HepG2 (cell line): ENCODE results near the gene EPN2. TPM values are rescaled to one million over a fixed set of nuclear protein-coding genes. Genes with fewer than 3 reads are reported as not detected.
A peak's percentile ranks its signal among the peaks of the same experiment; 100 is the strongest.

Source experiments
- ATAC-seq: fragments of 200-7000 bp; cut with Tn5 transposase; 3 replicates; pipeline ENCODE4 v1.9.1; 2020; ENCODE audit warnings: mild to moderate bottlenecking, moderate library complexity
- BruUV-seq: library from RNA; stranded (reverse); fragments of 400-500 nt; replicated peaks from 2 replicates; lab custom pipeline; 2021; lab: Mats Ljungman, UMichigan
- CTCF ChIA-PET: fragments of 300-600 bp; formaldehyde crosslinking; extraction: SDS; loops from one replicate; lab custom pipeline; 2021; ENCODE audit warnings: low total read pairs, inconsistent platforms, low intra/inter-chr PET ratio; lab: Yijun Ruan, JAX
- POLR2A ChIA-PET: fragments of 350-600 bp; sonication (Branson Sonifier 250); formaldehyde crosslinking; loops from one replicate; lab custom pipeline; 2020; ENCODE audit warnings: antibody characterized with exemption, inconsistent platforms; lab: Yijun Ruan, JAX
- DNase-seq: peaks from one replicate; pipeline ENCODE4 v3.0.0-alpha.2; 2015; ENCODE audit warnings: low spot score
- FAIRE-seq: peaks from 3 replicates; lab custom pipeline; 2011; peaks lifted over from hg19 to GRCh38; lab: Jason Lieb, UNC
- H2AFZ ChIP-seq: one replicate; pipeline ENCODE4 v1.6.1; 2011; ENCODE audit warnings: low read length, inconsistent platforms
- H3K27ac ChIP-seq: fragments of 300-600 bp; 3 replicates; pipeline ENCODE4 v1.8.0; 2011; ENCODE audit warnings: mixed run types, mild to moderate bottlenecking, mixed read lengths, low read length, inconsistent platforms; ENCODE audit not compliant: insufficient read depth; ENCODE audit errors: extremely low read length
- H3K27me3 ChIP-seq, 2 experiments: fragments of 200-600 bp in 1 of 2; 2 replicates in 1 of 2; 3 replicates in 1 of 2; pipeline versions ENCODE4 v1.6.0 to v1.8.0; 2011; ENCODE audit warnings: low read length in 2 of 2, mild to moderate bottlenecking in 2 of 2, moderate library complexity in 2 of 2, inconsistent platforms in 1 of 2; ENCODE audit not compliant: insufficient read depth in 2 of 2, control insufficient read depth in 1 of 2
- H3K36me3 ChIP-seq, 2 experiments: fragments of 200-600 bp in 1 of 2; replicated peaks in 1 of 2; 2 replicates in 1 of 2; 3 replicates in 1 of 2; pipeline versions ENCODE4 v1.5.1 to v1.8.0; 2011; ENCODE audit warnings: low read length in 2 of 2, inconsistent platforms in 1 of 2; ENCODE audit not compliant: insufficient read depth in 2 of 2, control insufficient read depth in 1 of 2
- H3K4me1 ChIP-seq: 2 replicates; pipeline ENCODE4 v1.5.1; 2012; ENCODE audit warnings: low read length, inconsistent platforms; ENCODE audit not compliant: insufficient read depth
- H3K4me2 ChIP-seq: 2 replicates; pipeline ENCODE4 v1.6.0; 2011; ENCODE audit warnings: low read depth, low read length, inconsistent platforms
- H3K4me3 ChIP-seq, 3 experiments: fragments of 200-600 bp in 1 of 3; sonication (generic), shearing (Covaris generic) in 1 of 3; replicated peaks in 1 of 3; 2 replicates each; pipeline ENCODE4 v1.5.1; 2011 to 2016; ENCODE audit warnings: low read length in 3 of 3, inconsistent platforms in 2 of 3, low read depth in 2 of 3, mild to moderate bottlenecking in 2 of 3, control low read depth in 1 of 3, mixed read lengths in 1 of 3; ENCODE audit not compliant: insufficient read depth in 1 of 3
- H3K79me2 ChIP-seq: one replicate; pipeline ENCODE4 v1.6.1; 2011; ENCODE audit warnings: low read length, inconsistent platforms; ENCODE audit not compliant: insufficient read depth
- H3K9ac ChIP-seq: 2 replicates; pipeline ENCODE4 v1.6.0; 2011; ENCODE audit warnings: mild to moderate bottlenecking, low read depth, low read length, inconsistent platforms; ENCODE audit not compliant: insufficient read depth
- H3K9me3 ChIP-seq: 2 replicates; pipeline ENCODE4 v1.5.1; 2012; ENCODE audit warnings: mild to moderate bottlenecking, low read length
- H4K20me1 ChIP-seq: 2 replicates; pipeline ENCODE4 v1.6.0; 2011; ENCODE audit warnings: inconsistent platforms, mild to moderate bottlenecking, low read length, moderate library complexity; ENCODE audit not compliant: insufficient read depth
- ARID5B ChIP-seq: IDR thresholded peaks from 2 replicates; pipeline ENCODE4 v1.4.0; 2020; ENCODE audit warnings: mild to moderate bottlenecking, missing genetic modification reagents
- ATRX ChIP-seq: sonication (generic); formaldehyde crosslinking; IDR thresholded peaks from 2 replicates; pipeline ENCODE4 v1.4.0; 2020; ENCODE audit warnings: missing genetic modification reagents, borderline replicate concordance
- CBFB ChIP-seq: sonication (generic); formaldehyde crosslinking; IDR thresholded peaks from 2 replicates; pipeline ENCODE4 v1.4.0; 2020; ENCODE audit warnings: missing genetic modification reagents
- CBX5 ChIP-seq: sonication (generic); formaldehyde crosslinking; IDR thresholded peaks from 2 replicates; pipeline ENCODE4 v1.4.0; 2020; ENCODE audit warnings: missing genetic modification reagents, borderline replicate concordance
- FOXP4 ChIP-seq: sonication (generic); formaldehyde crosslinking; IDR thresholded peaks from 2 replicates; pipeline ENCODE4 v1.4.0; 2020; ENCODE audit warnings: missing genetic modification reagents
- GATAD1 ChIP-seq: IDR thresholded peaks from 2 replicates; pipeline ENCODE4 v1.6.1; 2016; ENCODE audit warnings: missing genetic modification reagents, missing compliant biosample characterization
- MAZ ChIP-seq, 2 experiments: sonication (generic) in 1 of 2; formaldehyde crosslinking in 1 of 2; IDR thresholded peaks; 2 replicates each; pipeline versions ENCODE4 v1.5.0 to v1.6.1; 2012 to 2020; ENCODE audit warnings: low read depth in 2 of 2, mild to moderate bottlenecking in 2 of 2, borderline replicate concordance in 1 of 2, improper control_type of control experiment in 1 of 2, low read length in 1 of 2, missing genetic modification reagents in 1 of 2, moderate library complexity in 1 of 2
- RXRB ChIP-seq: IDR thresholded peaks from 2 replicates; pipeline ENCODE4 v1.6.1; 2016; ENCODE audit warnings: borderline replicate concordance, missing genetic modification reagents, missing compliant biosample characterization
- SYNCRIP ChIP-seq: fragments of 200-400 bp; formaldehyde crosslinking; IDR thresholded peaks from 2 replicates; pipeline ENCODE4 v1.6.1; 2018; ENCODE audit warnings: mild to moderate bottlenecking, low read depth, low read length; ENCODE audit not compliant: insufficient read depth
- TIGD3 ChIP-seq: sonication (generic); formaldehyde crosslinking; IDR thresholded peaks from 2 replicates; pipeline ENCODE4 v1.5.1; 2020; ENCODE audit warnings: mild to moderate bottlenecking, missing genetic modification reagents, borderline replicate concordance
- YEATS2 ChIP-seq: sonication (generic); formaldehyde crosslinking; IDR thresholded peaks from 2 replicates; pipeline ENCODE4 v1.4.0; 2020; ENCODE audit warnings: missing genetic modification reagents, borderline replicate concordance
- ZBTB34 ChIP-seq: sonication (generic); formaldehyde crosslinking; IDR thresholded peaks from 2 replicates; pipeline ENCODE4 v1.8.0; 2022; ENCODE audit warnings: mild to moderate bottlenecking, missing genetic modification reagents
- ZMAT5 ChIP-seq: sonication (generic); formaldehyde crosslinking; IDR thresholded peaks from 2 replicates; pipeline ENCODE4 v1.5.0; 2020; ENCODE audit warnings: mild to moderate bottlenecking, low read depth, missing genetic modification reagents, borderline replicate concordance
- WGBS: methylation state at CpG from one replicate; pipeline ENCODE4 v1.1.6; 2017; ENCODE audit warnings: low lambda C conversion rate; 5-methylcytosine and 5-hydroxymethylcytosine counted together
- in situ Hi-C: cut with HindIII; loops from 2 replicates; pipeline ENCODE4 v1.10.0; 2017; ENCODE audit warnings: low pct_unique_long_range_greater_than_20kb; ENCODE audit not compliant: extremely low pct_ligation_motif_present
- intact Hi-C: fragments of 100-400 bp; cut with micrococcal nuclease; formaldehyde crosslinking; loops from one replicate; pipeline ENCODE4 v1.10.0; 2022; ENCODE audit not compliant: unreplicated experiment
- polyA plus RNA-seq, 8 experiments: library from polyadenylated mRNA; depleted of rRNA in 3 of 8; stranded (reverse) in 7 of 8; unstranded in 1 of 8; fragments of >200 nt; fragmentation: Illumina TruSeq in 4 of 8; extraction: Trizol in 4 of 8; gene quantifications; 2 replicates each; pipeline versions ENCODE4 v1.2.1 to v1.2.3, GENCODE V29; 2011 to 2016; ENCODE audit warnings: low read depth in 4 of 8, missing spikeins in 1 of 8, mixed read lengths in 1 of 8; ENCODE audit not compliant: insufficient read depth in 1 of 8
- total RNA-seq, 5 experiments: library from RNA; depleted of rRNA; stranded (reverse); fragments of >200 nt; fragmentation: Illumina TruSeq; extraction: Trizol; gene quantifications; 2 replicates each; pipeline ENCODE4 v1.2.3, GENCODE V29; 2016; ENCODE audit warnings: low read depth in 1 of 5

EPN2 gene
- total and polyA plus RNA-seq, 2 of the 13 experiments (the other 11 are each of a cell fraction or from before 2014, with no cell fraction given), result 7.8 to 19.2 TPM

- Histone ChIP-seq H3K79me2 (no peaks in the 10 kb centered on the region), H3K4me2 (no peak overlapping the region), H3K27me3 (no peaks in the 10 kb centered on the region), H3K4me1 (peaks cover 46% of the 10 kb centered on the region), H3K9me3 (no peaks in the 10 kb centered on the region), H3K9ac (no peak overlapping the region), H3K36me3 (no peaks in the 10 kb centered on the region; a peak in 2 of 5 replicates), H4K20me1 (peaks cover 9% of the 10 kb centered on the region), H3K4me3 (no peak overlapping the region), H3K27ac (no peak overlapping the region), H2AFZ (no peak overlapping the region)
- 90% methylated on average over 9 of the region's 13 CpGs for WGBS
- POLR2A ChIA-PET, result no interaction called here
- CTCF ChIA-PET, result no interaction called here
- FAIRE-seq (no peak), DNase-seq (no peak), ATAC-seq (peak; percentile 81)
- in situ Hi-C loops, result no loop called here
- intact Hi-C loops, result no loop called here
- BruUV-seq, result no TSS peak
- no peak for TF ChIP-seq FOXP4
- no peak for TF ChIP-seq ZMAT5 (CRISPR knock-in tag)
- no peak for TF ChIP-seq SYNCRIP
- no peak for TF ChIP-seq ZBTB34 (CRISPR knock-in tag)
- TF ChIP-seq ARID5B, result no peak
- no peak for TF ChIP-seq MAZ (IDR thresholded peaks at IDR 0.05; ENCODE audit: borderline replicate concordance, low read depth, low read length)
- no peak for TF ChIP-seq MAZ (CRISPR knock-in tag; IDR thresholded peaks at IDR 0.05; ENCODE audit: low read depth)
- no peak for TF ChIP-seq ATRX (CRISPR knock-in tag)
- no peak for TF ChIP-seq CBFB
- no peak for TF ChIP-seq YEATS2 (CRISPR knock-in tag)
- TF ChIP-seq TIGD3 (CRISPR knock-in tag), result no peak
- TF ChIP-seq GATAD1 (CRISPR knock-in tag), result no peak
- no peak for TF ChIP-seq CBX5 (CRISPR knock-in tag)
- TF ChIP-seq RXRB, result no peak
Observed at GRCh38 chr17:19270704-19271611, 33.8 kb downstream of the EPN2 start.
